ENCODE data around the gene CHCHD3.

Gene CHCHD3

DNA sequence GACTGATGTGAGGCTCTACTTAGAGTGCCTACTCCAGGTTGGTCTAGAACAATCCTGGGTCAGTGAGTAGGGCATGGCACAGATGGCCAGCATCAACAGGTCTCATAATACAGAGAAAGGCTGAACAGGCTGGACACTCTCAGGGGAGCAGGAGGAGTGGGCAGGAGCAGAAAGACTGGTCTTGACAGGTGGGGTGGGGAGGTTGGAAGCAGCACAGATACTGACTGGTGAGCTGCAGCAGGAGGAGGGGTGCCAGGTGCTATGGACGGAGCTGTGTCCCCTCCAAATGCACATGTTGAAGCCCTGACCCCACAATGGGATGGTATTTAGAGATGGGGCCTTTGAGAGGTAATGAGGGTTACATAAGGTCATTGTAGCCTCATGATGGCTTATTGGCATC lies 315.2 kb downstream of the CHCHD3 start:
- Histone ChIP-seq H3K4me1 (ENCODE audit: control insufficient read depth in 1 of 2, insufficient read depth in 1 of 2, low read depth in 1 of 2, low read length in 1 of 2) (no peaks in the 10 kb centered on the region), H3K4me3 (ENCODE audit: low read depth in 1 of 2, low read length in 1 of 2) (no peak overlapping the region), H3K27me3 (no peaks in the 10 kb centered on the region), H3K27ac (no peak overlapping the region), H3K9me3 (no peaks in the 10 kb centered on the region), H3K36me3 (no peaks in the 10 kb centered on the region)
- TF ChIP-seq, protein P1, sequence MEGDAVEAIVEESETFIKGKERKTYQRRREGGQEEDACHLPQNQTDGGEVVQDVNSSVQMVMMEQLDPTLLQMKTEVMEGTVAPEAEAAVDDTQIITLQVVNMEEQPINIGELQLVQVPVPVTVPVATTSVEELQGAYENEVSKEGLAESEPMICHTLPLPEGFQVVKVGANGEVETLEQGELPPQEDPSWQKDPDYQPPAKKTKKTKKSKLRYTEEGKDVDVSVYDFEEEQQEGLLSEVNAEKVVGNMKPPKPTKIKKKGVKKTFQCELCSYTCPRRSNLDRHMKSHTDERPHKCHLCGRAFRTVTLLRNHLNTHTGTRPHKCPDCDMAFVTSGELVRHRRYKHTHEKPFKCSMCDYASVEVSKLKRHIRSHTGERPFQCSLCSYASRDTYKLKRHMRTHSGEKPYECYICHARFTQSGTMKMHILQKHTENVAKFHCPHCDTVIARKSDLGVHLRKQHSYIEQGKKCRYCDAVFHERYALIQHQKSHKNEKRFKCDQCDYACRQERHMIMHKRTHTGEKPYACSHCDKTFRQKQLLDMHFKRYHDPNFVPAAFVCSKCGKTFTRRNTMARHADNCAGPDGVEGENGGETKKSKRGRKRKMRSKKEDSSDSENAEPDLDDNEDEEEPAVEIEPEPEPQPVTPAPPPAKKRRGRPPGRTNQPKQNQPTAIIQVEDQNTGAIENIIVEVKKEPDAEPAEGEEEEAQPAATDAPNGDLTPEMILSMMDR (IDR thresholded peaks at IDR 0.05), result no peak

DNA sequence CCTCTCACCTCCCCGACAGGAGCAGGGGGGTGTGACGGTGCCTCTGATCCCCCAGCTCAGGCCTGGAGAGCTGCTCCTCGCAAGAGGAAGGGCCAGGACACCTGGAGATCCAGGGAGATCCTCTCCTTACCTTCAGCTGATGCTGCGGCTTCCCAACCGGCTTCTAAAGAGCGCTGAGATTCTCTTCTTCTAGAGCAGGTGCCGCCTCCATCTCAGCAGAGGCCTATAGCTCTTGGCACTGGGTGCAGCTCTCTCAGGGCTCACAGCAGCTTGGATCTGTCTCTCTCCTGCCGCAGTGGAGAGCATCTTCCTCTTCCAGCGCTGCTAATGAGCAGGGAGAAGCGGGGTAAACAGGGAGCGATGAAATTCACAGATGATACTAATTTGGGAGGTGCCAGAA lies 316.0 kb downstream of the CHCHD3 start:
- Histone ChIP-seq H3K9me3 (no peaks in the 10 kb centered on the region), H3K27ac (no peak overlapping the region), H3K4me1 (ENCODE audit: control insufficient read depth in 1 of 2, insufficient read depth in 1 of 2, low read depth in 1 of 2, low read length in 1 of 2) (no peaks in the 10 kb centered on the region), H3K4me3 (ENCODE audit: low read depth in 1 of 2, low read length in 1 of 2) (no peak overlapping the region), H3K36me3 (no peaks in the 10 kb centered on the region), H3K27me3 (no peaks in the 10 kb centered on the region)
- TF ChIP-seq, protein P1 (IDR thresholded peaks at IDR 0.05), result no peak

DNA sequence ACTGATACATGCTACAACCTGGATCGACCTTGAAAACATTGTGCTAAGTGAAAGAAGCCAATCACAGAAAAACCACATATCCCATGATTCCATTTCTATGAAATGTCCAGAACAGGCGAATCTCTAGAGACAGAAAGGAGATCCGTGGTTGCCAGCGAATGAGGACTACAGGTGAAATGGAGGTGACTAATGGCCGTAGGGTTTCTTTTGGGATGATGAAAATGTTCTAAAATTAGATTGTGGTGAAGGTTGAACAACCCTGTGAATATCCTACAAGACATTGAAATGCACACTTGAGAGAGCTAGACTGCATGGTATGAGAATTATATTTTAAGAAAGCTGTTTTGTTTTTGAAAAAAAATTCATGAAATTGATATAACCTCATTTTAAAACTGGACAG lies 317.1 kb downstream of the CHCHD3 start:
- Histone ChIP-seq H3K27me3 (no peaks in the 10 kb centered on the region), H3K9me3 (no peaks in the 10 kb centered on the region), H3K4me1 (ENCODE audit: control insufficient read depth in 1 of 2, insufficient read depth in 1 of 2, low read depth in 1 of 2, low read length in 1 of 2) (peaks cover 5 to 6% of the 10 kb centered on the region in 2 experiments), H3K27ac (no peak overlapping the region), H3K36me3 (no peaks in the 10 kb centered on the region), H3K4me3 (ENCODE audit: low read depth in 1 of 2, low read length in 1 of 2) (no peak overlapping the region)
- TF ChIP-seq, protein P1 (IDR thresholded peaks at IDR 0.05), result no peak

DNA sequence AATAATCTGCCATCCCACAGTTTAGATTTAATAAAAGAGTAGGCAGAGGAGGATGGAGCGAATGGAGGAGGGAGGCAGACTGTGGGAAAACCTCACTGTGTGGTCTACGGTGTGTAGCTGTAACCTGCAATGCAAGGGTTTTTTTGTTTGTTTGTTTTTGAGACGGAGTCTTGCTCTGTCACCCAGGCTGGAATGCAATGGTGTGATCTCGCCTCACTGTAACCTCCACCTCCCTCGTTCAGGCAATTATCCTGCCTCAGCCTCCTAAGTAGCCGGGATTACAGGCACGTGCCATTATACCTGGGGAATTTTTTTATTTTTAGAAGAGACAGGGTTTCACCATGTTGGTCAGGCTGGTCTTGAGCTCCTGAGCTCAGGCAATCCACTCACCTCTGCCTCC lies 321.0 kb downstream of the CHCHD3 start:
- TF ChIP-seq, protein P1 (IDR thresholded peaks at IDR 0.05), result no peak
- H3K4me1 ChIP-seq (ENCODE audit: control insufficient read depth in 1 of 2, insufficient read depth in 1 of 2, low read depth in 1 of 2, low read length in 1 of 2), result peaks cover 5 to 15% of the 10 kb centered on the region in 2 experiments
- no peaks in the 10 kb centered on the region for H3K36me3 ChIP-seq
- no peak overlapping the region for H3K4me3 ChIP-seq (ENCODE audit: low read depth in 1 of 2, low read length in 1 of 2)
- no peak overlapping the region for H3K27ac ChIP-seq
- H3K27me3 ChIP-seq, result no peaks in the 10 kb centered on the region
- no peaks in the 10 kb centered on the region for H3K9me3 ChIP-seq

DNA sequence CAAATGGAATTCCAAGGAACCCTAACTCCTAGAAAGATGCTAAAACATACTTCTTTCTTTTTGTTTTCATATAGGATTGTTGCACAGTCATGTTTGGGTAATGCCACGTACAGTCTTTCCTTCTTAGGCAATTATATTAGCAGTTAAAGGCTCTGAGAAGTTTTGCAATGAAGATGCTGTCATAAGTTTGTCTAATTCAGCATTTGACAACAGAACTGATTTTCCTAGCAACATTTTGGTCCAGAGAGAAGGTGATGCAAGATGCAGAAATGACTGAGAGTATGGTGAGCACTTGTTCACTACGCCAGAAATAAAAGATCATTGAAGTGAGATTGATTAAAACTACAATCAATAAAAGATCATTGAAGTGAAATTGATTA lies 321.7 kb downstream of the CHCHD3 start:
- TF ChIP-seq, protein P1 (IDR thresholded peaks at IDR 0.05), result no peak
- Histone ChIP-seq H3K27me3 (no peaks in the 10 kb centered on the region), H3K36me3 (no peaks in the 10 kb centered on the region), H3K4me1 (ENCODE audit: control insufficient read depth in 1 of 2, insufficient read depth in 1 of 2, low read depth in 1 of 2, low read length in 1 of 2) (peaks cover 5 to 15% of the 10 kb centered on the region in 2 experiments), H3K9me3 (no peaks in the 10 kb centered on the region), H3K27ac (no peak overlapping the region), H3K4me3 (ENCODE audit: low read depth in 1 of 2, low read length in 1 of 2) (no peak overlapping the region)
